Loucy (cell line): Measurements from ENCODE around the gene SPOCK2.

ENCODE experiments used
- EZH2phosphoT487 ChIP-seq: fragments of 200-600 bp; IDR thresholded peaks from 2 replicates; pipeline ENCODE4 v1.6.1; 2018; ENCODE audit warnings: antibody characterized with exemption, mild to moderate bottlenecking, moderate library complexity, borderline replicate concordance
- TF ChIP-seq, protein P1 (sequence below): fragments of 200-600 bp; sonication (generic); conservative IDR thresholded peaks from 2 replicates; pipeline ENCODE4 v1.5.1; 2014; ENCODE audit warnings: mild to moderate bottlenecking, antibody characterized with exemption, low read length

DNA sequence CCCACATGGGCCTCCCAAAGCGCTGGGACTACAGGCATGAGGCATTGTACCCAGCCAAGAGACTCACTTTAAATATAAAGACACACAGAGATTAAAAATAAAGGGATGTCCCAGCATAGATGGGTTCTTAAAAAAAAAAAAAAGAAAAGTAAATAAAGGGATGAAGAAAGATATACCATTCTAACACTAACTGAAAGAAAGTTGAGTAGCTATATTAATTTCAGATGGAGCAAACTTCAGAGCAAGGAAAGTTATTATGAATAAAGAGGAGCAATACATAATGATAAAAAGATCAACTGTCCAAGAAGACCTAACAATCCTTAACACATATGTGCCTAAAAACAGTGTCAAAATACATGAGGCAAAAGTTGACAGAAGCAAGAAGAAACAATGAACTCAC, 33.0 kb upstream of the SPOCK2 start:
- TF ChIP-seq, protein P1, sequence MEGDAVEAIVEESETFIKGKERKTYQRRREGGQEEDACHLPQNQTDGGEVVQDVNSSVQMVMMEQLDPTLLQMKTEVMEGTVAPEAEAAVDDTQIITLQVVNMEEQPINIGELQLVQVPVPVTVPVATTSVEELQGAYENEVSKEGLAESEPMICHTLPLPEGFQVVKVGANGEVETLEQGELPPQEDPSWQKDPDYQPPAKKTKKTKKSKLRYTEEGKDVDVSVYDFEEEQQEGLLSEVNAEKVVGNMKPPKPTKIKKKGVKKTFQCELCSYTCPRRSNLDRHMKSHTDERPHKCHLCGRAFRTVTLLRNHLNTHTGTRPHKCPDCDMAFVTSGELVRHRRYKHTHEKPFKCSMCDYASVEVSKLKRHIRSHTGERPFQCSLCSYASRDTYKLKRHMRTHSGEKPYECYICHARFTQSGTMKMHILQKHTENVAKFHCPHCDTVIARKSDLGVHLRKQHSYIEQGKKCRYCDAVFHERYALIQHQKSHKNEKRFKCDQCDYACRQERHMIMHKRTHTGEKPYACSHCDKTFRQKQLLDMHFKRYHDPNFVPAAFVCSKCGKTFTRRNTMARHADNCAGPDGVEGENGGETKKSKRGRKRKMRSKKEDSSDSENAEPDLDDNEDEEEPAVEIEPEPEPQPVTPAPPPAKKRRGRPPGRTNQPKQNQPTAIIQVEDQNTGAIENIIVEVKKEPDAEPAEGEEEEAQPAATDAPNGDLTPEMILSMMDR, result no peak
- TF ChIP-seq EZH2phosphoT487, result no peak
